HG03378 (cell line): ENCODE data around the gene ARMH3.

Source experiments
- ATAC-seq: cut with Tn5 transposase; IDR thresholded peaks from one replicate; pipeline ENCODE4 v1.9.1; 2021; ENCODE audit warnings: mild to moderate bottlenecking, moderate library complexity; ENCODE audit not compliant: unreplicated experiment

ARMH3 gene

DNA sequence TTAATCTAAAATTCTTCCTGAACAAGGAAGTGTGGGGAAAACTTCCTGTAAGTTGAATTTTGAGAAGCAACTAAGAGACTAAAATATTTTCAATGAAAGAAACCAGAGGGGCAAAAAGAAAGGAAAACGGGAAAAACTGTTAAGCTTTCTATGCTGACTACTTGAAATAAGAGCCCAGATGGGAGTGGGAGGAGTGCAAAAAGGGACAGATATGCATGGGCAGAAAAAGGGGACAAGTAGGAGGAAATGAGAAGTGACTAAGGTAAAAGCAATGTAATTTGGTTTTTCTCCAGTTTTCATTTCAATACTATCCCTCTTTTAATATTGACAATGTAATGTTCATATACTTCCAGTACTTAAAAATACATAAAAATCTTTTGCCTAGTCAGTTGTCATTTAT is 248.8 kb downstream of the ARMH3 start:
- ATAC-seq = no peak

DNA sequence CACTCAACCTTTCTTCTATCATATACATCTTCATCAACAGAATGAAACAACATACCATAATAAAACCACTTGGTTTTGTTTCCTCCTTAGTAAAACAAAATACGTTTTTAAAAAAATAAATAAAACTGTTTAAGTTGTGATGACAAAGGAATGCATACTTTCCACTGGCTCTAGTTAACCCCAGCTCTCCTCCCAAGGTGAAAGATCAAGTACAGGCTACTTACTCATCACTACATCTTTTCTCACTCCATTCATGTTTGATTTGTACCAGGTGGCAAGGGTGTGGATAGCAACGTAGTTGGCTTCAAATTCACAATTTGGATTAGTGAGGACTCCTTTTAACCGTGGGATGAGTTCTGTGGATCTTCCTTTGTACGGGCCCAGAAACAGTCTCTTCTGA is 252.5 kb downstream of the ARMH3 start:
- no peak for ATAC-seq

DNA sequence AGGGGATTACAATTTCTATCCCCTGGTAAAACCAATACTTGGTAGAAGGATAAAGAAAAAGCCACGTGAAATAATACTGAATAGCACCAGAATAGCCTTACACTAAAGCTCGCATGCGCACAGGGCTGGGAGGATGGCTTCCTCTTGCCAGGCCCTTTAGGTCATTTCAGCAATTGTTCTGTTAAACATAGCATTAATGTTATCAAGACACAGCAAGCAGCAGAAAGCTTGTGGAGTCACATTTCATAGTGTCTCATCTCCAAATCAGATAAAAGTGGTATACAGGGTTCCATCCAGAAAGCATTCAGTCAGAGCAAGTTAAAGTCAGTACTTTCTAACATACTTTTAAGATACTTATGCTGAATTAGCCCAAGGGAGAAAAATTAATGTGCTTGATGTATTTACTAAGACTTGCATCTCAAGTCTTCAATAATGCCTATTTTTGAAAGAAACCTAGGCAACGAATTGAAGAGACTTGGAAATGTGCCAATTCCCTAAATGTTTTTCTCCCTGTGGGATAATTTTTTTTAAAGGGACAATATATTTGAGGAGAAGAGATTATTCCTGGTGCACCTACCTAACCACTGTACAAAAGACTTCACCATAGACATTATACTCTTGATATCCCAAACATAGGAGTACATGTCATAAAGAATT is 258.4 kb downstream of the ARMH3 start:
- no peak for ATAC-seq
